Peyer's patch (tissue), 4 donors: ENCODE measurements around the gene SCGB1A1.

ENCODE experiments used
- POLR2A ChIP-seq, 2 donors: fragments of 450-650 bp; IDR thresholded peaks; one replicate each; pipeline ENCODE4 v1.5.1; 2017; ENCODE audit warnings: antibody characterized with exemption in 2 of 2, mild to moderate bottlenecking in 2 of 2, moderate library complexity in 2 of 2
- TF ChIP-seq, protein P1 (sequence below), 6 experiments: fragments of 450-650 bp in 4 of 6; fragments of 200-600 bp in 2 of 6; sonication (generic) in 1 of 6; IDR thresholded peaks; one replicate each; pipeline ENCODE4 v1.5.1; 2017 to 2019; ENCODE audit warnings: antibody characterized with exemption in 6 of 6, mild to moderate bottlenecking in 3 of 6, moderate library complexity in 1 of 6

- no peak for TF ChIP-seq POLR2A (IDR thresholded peaks at IDR 0.05)
- TF ChIP-seq, protein P1, sequence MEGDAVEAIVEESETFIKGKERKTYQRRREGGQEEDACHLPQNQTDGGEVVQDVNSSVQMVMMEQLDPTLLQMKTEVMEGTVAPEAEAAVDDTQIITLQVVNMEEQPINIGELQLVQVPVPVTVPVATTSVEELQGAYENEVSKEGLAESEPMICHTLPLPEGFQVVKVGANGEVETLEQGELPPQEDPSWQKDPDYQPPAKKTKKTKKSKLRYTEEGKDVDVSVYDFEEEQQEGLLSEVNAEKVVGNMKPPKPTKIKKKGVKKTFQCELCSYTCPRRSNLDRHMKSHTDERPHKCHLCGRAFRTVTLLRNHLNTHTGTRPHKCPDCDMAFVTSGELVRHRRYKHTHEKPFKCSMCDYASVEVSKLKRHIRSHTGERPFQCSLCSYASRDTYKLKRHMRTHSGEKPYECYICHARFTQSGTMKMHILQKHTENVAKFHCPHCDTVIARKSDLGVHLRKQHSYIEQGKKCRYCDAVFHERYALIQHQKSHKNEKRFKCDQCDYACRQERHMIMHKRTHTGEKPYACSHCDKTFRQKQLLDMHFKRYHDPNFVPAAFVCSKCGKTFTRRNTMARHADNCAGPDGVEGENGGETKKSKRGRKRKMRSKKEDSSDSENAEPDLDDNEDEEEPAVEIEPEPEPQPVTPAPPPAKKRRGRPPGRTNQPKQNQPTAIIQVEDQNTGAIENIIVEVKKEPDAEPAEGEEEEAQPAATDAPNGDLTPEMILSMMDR (IDR thresholded peaks at IDR 0.05): no peak
Observed at GRCh38 chr11:62427630-62428233, 8.9 kb downstream of the SCGB1A1 start.
